Type B pancreatic cell (in vitro differentiated cells): ENCODE results near the gene KIF12. TPM values are rescaled to one million over a fixed set of nuclear protein-coding genes. Genes with fewer than 3 reads are reported as not detected.
A peak's percentile ranks its signal among the peaks of the same experiment; 100 is the strongest.

Source experiments
- DNase-seq: peaks from one replicate; pipeline ENCODE4 v3.0.0; 2021; ENCODE audit warnings: mixed read lengths; ENCODE audit not compliant: unreplicated experiment; ENCODE audit errors: extremely low spot score
- H3K27ac Mint-ChIP-seq: 2 replicates; pipeline ENCODE4 v1.8.0; 2021; ENCODE audit warnings: mild to moderate bottlenecking, mixed read lengths
- H3K27me3 Mint-ChIP-seq: 2 replicates; pipeline ENCODE4 v1.8.0; 2021; ENCODE audit warnings: mixed read lengths
- H3K36me3 Mint-ChIP-seq: 2 replicates; pipeline ENCODE4 v1.8.0; 2021; ENCODE audit warnings: mixed read lengths
- H3K4me1 Mint-ChIP-seq: one replicate; pipeline ENCODE4 v1.8.0; 2021; ENCODE audit warnings: mixed read lengths; ENCODE audit not compliant: unreplicated experiment
- H3K4me3 Mint-ChIP-seq: 2 replicates; pipeline ENCODE4 v1.8.0; 2021; ENCODE audit warnings: mild to moderate bottlenecking, mixed read lengths
- H3K9me3 Mint-ChIP-seq: 2 replicates; pipeline ENCODE4 v1.8.0; 2021; ENCODE audit warnings: mixed read lengths
- CTCF ChIP-seq: fragments of 200-600 bp; sonication (generic); conservative IDR thresholded peaks from 2 replicates; pipeline ENCODE4 v1.5.0; 2021; ENCODE audit warnings: antibody characterized with exemption, mild to moderate bottlenecking
- total RNA-seq: library from RNA; stranded (reverse); gene quantifications from 2 replicates; pipeline ENCODE4 v1.2.1, GENCODE V29; 2021; ENCODE audit warnings: low replicate concordance

Gene KIF12
- total RNA-seq, 1 donor from 2014 or later = 33.2 TPM

- Mint-ChIP-seq H3K27me3 (peaks cover 41% of the 10 kb centered on the region), H3K36me3 (peaks cover 4% of the 10 kb centered on the region), H3K9me3 (peaks cover 2% of the 10 kb centered on the region), H3K4me3 (peak overlapping the region; percentile 82), H3K27ac (peak overlapping the region; percentile 39), H3K4me1 (peaks cover 17% of the 10 kb centered on the region)
- no peak for DNase-seq
- TF ChIP-seq CTCF = no peak
These were observed 1.5 kb downstream of the KIF12 start for GRCh38 chr9:114097613-114098020.

GRCh38 chr9:114096866-114097612 is 2.1 kb downstream of the KIF12 start:
- Mint-ChIP-seq H3K4me1 (peaks cover 17% of the 10 kb centered on the region), H3K4me3 (peak overlapping the region; percentile 82), H3K27ac (peak overlapping the region; percentile 53), H3K36me3 (peaks cover 4% of the 10 kb centered on the region), H3K9me3 (no peaks in the 10 kb centered on the region), H3K27me3 (peaks cover 39% of the 10 kb centered on the region)
- no peak for DNase-seq
- no peak for TF ChIP-seq CTCF

GRCh38 chr9:114096041-114096511 is 3.0 kb downstream of the KIF12 start:
- Mint-ChIP-seq H3K27me3 (peaks cover 39% of the 10 kb centered on the region), H3K36me3 (no peaks in the 10 kb centered on the region), H3K4me1 (peaks cover 17% of the 10 kb centered on the region), H3K27ac (no peak overlapping the region), H3K4me3 (peak overlapping the region; percentile 72), H3K9me3 (no peaks in the 10 kb centered on the region)
- DNase-seq = no peak
- TF ChIP-seq CTCF = peak; percentile 49

GRCh38 chr9:114094971-114095370 is 4.1 kb downstream of the KIF12 start:
- no peak for DNase-seq
- no peak overlapping the region for H3K4me3 Mint-ChIP-seq
- H3K36me3 Mint-ChIP-seq = no peaks in the 10 kb centered on the region
- no peak for TF ChIP-seq CTCF
- H3K4me1 Mint-ChIP-seq = peaks cover 13% of the 10 kb centered on the region
- H3K27me3 Mint-ChIP-seq = peaks cover 35% of the 10 kb centered on the region
- H3K27ac Mint-ChIP-seq = no peak overlapping the region
- no peaks in the 10 kb centered on the region for H3K9me3 Mint-ChIP-seq

- peaks cover 26% of the 10 kb centered on the region for H3K27me3 Mint-ChIP-seq
- H3K4me3 Mint-ChIP-seq = no peak overlapping the region
- no peak for DNase-seq
- no peaks in the 10 kb centered on the region for H3K36me3 Mint-ChIP-seq
- no peak overlapping the region for H3K27ac Mint-ChIP-seq
- no peak for TF ChIP-seq CTCF
- H3K9me3 Mint-ChIP-seq = no peaks in the 10 kb centered on the region
- H3K4me1 Mint-ChIP-seq = peaks cover 9% of the 10 kb centered on the region
These were observed 5.2 kb downstream of the KIF12 start for GRCh38 chr9:114093761-114094505.
